Stimulated activated CD4-positive, alpha-beta T cell treated with anti-CD3 and anti-CD28 coated beads, Interleukin-4, amount 100 ng/mL, for 48 hours (primary cell): ENCODE measurements around the gene THNSL1.

ENCODE experiments used
- DNase-seq, 2 donors: peaks; one replicate each; pipeline ENCODE4 v3.0.0-alpha.2; 2020; ENCODE audit warnings: low read depth in 2 of 2

THNSL1 gene

DNA sequence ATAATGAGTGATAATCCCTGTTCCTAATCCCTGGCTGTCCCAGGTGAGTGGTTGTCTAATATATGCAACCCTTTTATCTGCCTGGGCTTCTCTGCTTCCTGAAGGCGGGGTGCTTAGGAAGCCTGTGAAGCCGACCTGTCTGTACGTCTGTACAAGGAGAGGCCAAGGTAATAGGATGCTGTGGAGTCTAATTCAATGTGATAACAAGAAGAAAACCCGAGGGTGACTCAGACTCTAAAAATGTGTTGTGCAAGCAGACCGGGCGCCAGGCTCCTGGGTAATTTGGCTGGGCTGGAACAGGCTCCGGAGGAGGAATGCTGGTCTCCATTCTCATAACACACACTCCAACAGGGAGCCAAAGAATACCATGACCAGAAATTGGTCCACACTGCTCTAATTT is 43.6 kb downstream of the THNSL1 start:
- DNase-seq, result no peak

DNA sequence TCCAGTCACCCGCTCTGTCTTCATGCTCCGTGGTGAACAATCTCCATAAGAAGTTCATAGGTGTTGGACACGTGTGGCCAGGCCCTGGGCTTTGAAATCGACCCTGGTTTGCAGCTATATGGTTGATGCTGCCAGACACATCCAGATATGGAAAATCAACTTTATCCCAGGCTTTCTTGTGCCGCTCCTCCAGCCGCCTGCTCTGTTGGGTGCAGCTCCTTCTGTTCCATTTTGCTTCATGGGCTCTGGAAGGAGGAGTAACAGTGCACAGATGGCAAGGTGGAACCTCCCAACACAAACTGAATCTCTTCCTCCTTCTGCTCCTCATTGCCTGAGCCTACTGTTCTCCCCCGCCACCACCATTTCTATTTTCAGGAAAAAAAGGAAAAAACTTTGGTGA is 44.7 kb downstream of the THNSL1 start:
- no peak for DNase-seq

DNA sequence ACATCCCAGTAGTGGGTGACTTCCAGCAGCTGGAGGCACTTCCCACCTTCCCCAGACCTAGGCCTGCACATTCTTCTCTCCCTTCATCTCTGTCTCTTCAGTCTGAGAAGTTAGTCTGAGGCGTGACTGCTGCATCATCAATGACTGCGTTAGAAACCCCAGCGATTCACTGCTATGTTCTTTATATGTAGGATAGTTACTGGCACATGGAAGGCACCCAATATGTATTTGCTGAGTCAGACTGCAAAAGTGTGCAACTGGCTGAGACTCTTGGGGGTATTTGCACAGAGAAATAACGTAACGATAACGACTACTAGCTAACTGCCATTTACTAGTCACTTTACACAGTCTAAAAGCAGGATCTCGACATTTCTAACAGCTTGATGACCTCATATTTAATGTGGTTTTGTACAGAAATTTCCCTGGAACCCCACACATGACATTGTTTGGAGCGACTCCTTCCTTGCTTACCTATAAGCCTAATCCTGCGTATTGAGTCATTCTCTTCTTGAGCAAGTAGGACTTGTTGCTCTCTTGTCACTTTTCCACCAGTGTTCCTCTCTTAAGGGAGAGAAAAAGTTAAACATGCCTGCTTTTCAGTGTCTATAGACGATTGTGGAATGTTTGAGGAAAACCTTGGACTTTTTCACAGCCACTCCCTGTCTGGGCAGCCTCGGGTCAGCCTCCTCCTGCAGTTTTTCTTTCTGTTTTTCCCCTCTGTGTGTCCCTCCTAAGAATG is 45.5 kb downstream of the THNSL1 start:
- no peak for DNase-seq

DNA sequence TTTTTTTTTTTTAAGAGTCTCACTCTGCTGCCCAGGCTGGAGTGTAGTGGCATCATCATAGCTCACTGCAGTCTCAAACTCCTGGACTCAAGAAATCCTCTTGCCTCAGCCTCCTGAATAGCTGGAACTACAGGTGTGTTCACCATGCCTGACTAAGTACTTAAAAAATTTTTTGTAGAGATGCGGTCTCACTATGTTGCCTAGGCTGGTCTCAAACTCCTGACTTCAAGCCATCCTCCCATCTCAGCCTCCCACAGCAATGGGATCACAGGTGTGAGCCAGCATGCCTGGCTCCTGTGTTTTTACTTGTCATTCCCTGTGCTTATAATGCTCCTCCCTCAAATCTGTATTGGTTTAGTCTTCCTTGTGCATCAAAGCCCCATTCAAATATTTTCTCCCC is 46.7 kb downstream of the THNSL1 start:
- no peak for DNase-seq

DNA sequence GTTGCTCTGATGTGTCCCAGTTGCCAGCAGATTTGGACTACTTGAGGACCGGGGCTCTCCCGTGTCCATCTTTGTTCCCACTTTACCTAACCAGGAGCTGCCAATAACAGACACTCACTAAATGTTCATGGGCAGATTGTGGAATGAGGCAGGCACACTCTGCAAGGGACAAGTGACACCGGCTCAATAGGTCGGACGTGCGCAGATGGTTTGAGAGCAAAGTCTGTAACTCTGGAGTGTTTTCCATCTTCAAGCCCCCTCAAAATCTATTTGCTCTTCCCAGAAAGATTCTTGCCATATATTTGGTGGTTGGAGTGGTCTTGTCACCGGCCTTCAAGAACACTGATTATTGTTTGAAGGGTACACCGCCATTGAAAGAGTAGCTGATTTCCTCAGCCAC is 47.2 kb downstream of the THNSL1 start:
- no peak for DNase-seq

DNA sequence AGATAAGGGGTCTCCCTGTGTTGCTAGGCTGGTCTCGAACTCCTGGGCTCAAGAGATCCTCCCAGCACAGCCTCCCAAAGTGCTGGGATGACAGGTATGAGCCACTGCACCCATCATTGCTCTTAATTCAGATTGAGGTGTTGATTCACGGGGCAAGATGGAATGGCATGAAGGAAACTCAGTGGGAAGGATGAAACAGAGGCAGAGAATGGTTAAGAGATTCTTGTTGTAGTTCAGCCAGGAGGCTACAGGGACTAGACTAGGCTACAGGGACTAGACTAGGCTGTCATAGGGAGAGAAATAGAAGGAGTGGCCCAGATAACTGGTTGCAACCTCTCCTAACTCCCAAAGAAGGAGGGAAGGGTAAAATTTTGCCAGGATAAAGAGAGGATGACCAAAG is 48.0 kb downstream of the THNSL1 start:
- DNase-seq, result no peak

DNA sequence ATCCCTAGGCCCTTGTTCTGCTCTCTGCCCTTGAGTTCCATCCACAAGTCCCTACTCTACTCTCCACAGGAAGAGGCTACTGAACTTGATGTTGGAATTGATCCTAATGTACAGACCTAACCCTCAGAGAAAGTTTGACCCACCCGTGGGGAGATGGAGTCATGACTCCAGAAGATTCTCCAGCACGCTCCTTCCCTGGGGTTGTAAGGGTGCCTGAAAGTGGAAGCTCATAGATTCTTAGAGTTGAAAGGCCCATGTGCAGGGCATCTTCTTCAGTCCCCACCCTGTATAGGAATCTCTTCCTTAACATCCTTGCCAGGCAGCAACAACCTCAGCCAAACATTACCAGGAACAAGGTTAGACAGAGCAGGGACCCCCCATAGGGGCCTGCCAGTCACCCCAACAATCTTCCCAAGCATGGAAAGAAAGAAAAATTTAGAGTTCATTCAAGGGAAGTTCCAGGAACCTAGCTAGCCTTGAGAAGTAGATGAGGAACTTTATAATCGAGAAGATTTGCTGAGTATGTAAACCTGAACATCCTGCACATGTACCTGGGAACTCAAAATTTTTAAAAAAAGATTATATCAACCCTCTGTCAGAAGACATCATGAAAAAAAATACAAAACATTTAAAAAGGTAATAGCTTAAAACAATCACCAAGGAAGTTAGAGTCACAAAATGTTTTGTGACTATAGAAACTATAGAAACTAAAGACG is 49.5 kb downstream of the THNSL1 start:
- no peak for DNase-seq

DNA sequence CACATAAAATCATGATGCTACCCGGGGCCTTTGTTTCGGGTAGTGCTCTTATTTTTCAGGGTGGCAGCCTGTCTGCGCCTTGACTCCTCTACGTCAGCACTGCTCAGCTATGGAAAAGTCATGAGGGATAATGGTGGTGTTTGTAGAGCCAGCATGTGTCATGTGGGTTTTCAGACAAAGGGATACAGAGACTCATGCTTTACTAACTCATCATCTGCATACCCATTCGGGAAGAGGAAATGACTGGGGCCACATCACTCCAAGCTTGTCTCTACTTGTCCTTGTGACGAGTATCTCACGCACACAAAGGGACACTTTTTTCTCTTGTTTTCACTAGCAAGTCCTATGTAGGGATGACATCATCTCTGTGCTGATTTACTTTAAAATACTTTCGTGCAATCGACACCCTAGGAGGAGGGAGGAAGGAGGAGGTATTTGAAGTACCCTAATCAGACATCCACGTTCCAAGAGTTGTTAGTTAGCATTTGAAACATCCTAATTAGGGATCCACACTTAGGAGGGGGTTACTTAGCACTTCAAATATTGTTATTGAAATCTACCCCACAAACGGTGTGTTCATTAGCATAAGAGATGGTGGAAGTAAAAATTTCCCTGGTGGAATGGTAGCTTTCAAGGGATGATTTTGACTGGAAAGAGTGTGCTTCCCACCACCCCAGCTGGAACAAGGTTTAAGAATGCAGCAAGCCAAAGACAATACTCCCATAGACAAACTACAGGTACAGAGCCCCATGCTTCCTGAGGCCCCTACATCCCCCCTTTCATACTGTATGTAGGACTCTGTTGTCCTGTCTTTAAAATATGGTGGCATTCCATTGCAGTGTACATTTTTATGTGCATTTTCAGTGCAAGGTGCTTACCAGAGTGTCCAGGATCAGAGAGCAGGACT is 52.0 kb downstream of the THNSL1 start:
- DNase-seq, result no peak

DNA sequence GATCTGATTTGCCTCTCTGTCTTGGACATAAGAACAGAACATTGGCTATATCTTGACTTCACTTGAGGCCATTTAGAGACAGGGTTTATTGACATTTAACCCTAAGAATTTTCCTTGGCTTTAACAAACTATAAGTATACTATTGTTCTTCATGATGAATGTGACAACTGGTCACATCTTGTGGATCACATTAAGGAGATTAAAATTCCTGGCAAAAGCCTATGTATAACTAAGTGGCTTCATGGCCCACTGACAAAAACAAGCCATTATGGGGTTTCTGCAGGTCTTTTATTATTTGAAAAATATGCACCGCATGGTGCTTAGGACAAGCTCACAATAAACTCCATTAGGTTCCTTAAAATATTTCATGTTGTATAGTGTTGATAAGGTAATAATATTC is 54.8 kb downstream of the THNSL1 start:
- no peak for DNase-seq

DNA sequence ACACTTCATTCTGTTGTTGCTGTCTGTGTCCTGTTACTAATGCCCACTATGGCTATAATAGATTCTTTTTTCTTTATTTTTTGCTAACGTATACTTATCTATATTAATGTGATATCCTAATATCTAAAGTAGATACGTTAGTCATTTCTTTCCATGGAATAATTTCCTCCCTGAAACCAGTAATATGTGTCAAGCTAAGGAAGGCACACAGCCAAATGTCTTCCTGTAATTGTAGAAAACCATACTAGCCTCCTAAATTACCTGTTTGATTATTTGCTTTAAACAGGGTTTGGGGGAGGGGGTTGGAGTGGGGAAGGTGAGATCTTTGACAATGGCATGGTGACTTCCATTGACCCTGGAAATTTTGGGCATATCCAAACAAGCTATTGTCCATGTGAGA is 56.4 kb downstream of the THNSL1 start:
- DNase-seq, result no peak

DNA sequence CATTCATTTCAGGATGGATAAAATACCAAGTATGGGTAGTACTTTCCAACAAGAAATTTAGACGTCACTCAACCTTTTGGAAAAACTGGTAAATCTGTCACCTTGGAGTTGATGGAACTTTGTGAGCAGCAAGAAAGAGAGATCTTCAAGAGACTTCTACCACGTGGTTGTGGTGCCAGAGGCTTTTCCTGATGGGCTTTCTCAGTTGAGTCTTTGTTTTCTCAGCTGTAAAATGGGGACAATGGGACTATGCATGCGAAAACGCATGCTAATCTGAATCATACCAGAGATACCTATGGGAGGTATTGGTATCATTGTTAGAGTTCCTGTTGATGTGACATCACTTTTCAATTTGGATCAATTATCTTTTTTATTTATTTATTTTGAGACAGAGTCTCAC is 59.4 kb downstream of the THNSL1 start:
- no peak for DNase-seq
